HepG2 (cell line): ENCODE results near the gene NELFCD. TPM values are rescaled to one million over a fixed set of nuclear protein-coding genes. Genes with fewer than 3 reads are reported as not detected.

Experiments
- ATAC-seq: fragments of 200-7000 bp; cut with Tn5 transposase; 3 replicates; pipeline ENCODE4 v1.9.1; 2020; ENCODE audit warnings: mild to moderate bottlenecking, moderate library complexity
- BruUV-seq: library from RNA; stranded (reverse); fragments of 400-500 nt; replicated peaks from 2 replicates; lab custom pipeline; 2021; lab: Mats Ljungman, UMichigan
- CTCF ChIA-PET: fragments of 300-600 bp; formaldehyde crosslinking; extraction: SDS; loops from one replicate; lab custom pipeline; 2021; ENCODE audit warnings: low total read pairs, inconsistent platforms, low intra/inter-chr PET ratio; lab: Yijun Ruan, JAX
- POLR2A ChIA-PET: fragments of 350-600 bp; sonication (Branson Sonifier 250); formaldehyde crosslinking; loops from one replicate; lab custom pipeline; 2020; ENCODE audit warnings: antibody characterized with exemption, inconsistent platforms; lab: Yijun Ruan, JAX
- DNase-seq: peaks from one replicate; pipeline ENCODE4 v3.0.0-alpha.2; 2015; ENCODE audit warnings: low spot score
- FAIRE-seq: peaks from 3 replicates; lab custom pipeline; 2011; peaks lifted over from hg19 to GRCh38; lab: Jason Lieb, UNC
- H2AFZ ChIP-seq: one replicate; pipeline ENCODE4 v1.6.1; 2011; ENCODE audit warnings: low read length, inconsistent platforms
- H3K27ac ChIP-seq: fragments of 300-600 bp; 3 replicates; pipeline ENCODE4 v1.8.0; 2011; ENCODE audit warnings: mixed run types, mild to moderate bottlenecking, mixed read lengths, low read length, inconsistent platforms; ENCODE audit not compliant: insufficient read depth; ENCODE audit errors: extremely low read length
- H3K27me3 ChIP-seq, 2 experiments: fragments of 200-600 bp in 1 of 2; 2 replicates in 1 of 2; 3 replicates in 1 of 2; pipeline versions ENCODE4 v1.6.0 to v1.8.0; 2011; ENCODE audit warnings: low read length in 2 of 2, mild to moderate bottlenecking in 2 of 2, moderate library complexity in 2 of 2, inconsistent platforms in 1 of 2; ENCODE audit not compliant: insufficient read depth in 2 of 2, control insufficient read depth in 1 of 2
- H3K36me3 ChIP-seq, 2 experiments: fragments of 200-600 bp in 1 of 2; replicated peaks in 1 of 2; 2 replicates in 1 of 2; 3 replicates in 1 of 2; pipeline versions ENCODE4 v1.5.1 to v1.8.0; 2011; ENCODE audit warnings: low read length in 2 of 2, inconsistent platforms in 1 of 2; ENCODE audit not compliant: insufficient read depth in 2 of 2, control insufficient read depth in 1 of 2
- H3K4me1 ChIP-seq: 2 replicates; pipeline ENCODE4 v1.5.1; 2012; ENCODE audit warnings: low read length, inconsistent platforms; ENCODE audit not compliant: insufficient read depth
- H3K4me2 ChIP-seq: 2 replicates; pipeline ENCODE4 v1.6.0; 2011; ENCODE audit warnings: low read depth, low read length, inconsistent platforms
- H3K4me3 ChIP-seq, 3 experiments: fragments of 200-600 bp in 1 of 3; sonication (generic), shearing (Covaris generic) in 1 of 3; replicated peaks in 1 of 3; 2 replicates each; pipeline ENCODE4 v1.5.1; 2011 to 2016; ENCODE audit warnings: low read length in 3 of 3, inconsistent platforms in 2 of 3, low read depth in 2 of 3, mild to moderate bottlenecking in 2 of 3, control low read depth in 1 of 3, mixed read lengths in 1 of 3; ENCODE audit not compliant: insufficient read depth in 1 of 3
- H3K79me2 ChIP-seq: one replicate; pipeline ENCODE4 v1.6.1; 2011; ENCODE audit warnings: low read length, inconsistent platforms; ENCODE audit not compliant: insufficient read depth
- H3K9ac ChIP-seq: 2 replicates; pipeline ENCODE4 v1.6.0; 2011; ENCODE audit warnings: mild to moderate bottlenecking, low read depth, low read length, inconsistent platforms; ENCODE audit not compliant: insufficient read depth
- H3K9me3 ChIP-seq: 2 replicates; pipeline ENCODE4 v1.5.1; 2012; ENCODE audit warnings: mild to moderate bottlenecking, low read length
- H4K20me1 ChIP-seq: 2 replicates; pipeline ENCODE4 v1.6.0; 2011; ENCODE audit warnings: inconsistent platforms, mild to moderate bottlenecking, low read length, moderate library complexity; ENCODE audit not compliant: insufficient read depth
- ELF1 ChIP-seq: sonication (generic); formaldehyde crosslinking; IDR thresholded peaks from 2 replicates; pipeline ENCODE4 v1.4.0; 2020; ENCODE audit warnings: missing genetic modification reagents
- FLYWCH1 ChIP-seq: sonication (generic); formaldehyde crosslinking; IDR thresholded peaks from 2 replicates; pipeline ENCODE4 v1.8.1; 2023; ENCODE audit warnings: mild to moderate bottlenecking, missing genetic modification reagents
- HOXA3 ChIP-seq: sonication (generic); formaldehyde crosslinking; IDR thresholded peaks from 2 replicates; pipeline ENCODE4 v1.5.0; 2020; ENCODE audit warnings: missing genetic modification reagents
- YEATS2 ChIP-seq: sonication (generic); formaldehyde crosslinking; IDR thresholded peaks from 2 replicates; pipeline ENCODE4 v1.4.0; 2020; ENCODE audit warnings: missing genetic modification reagents, borderline replicate concordance
- ZFP36 ChIP-seq: fragments of 150-350 bp; IDR thresholded peaks from 2 replicates; pipeline ENCODE4 v1.6.1; 2018; ENCODE audit warnings: borderline replicate concordance, low read length, low read depth; ENCODE audit not compliant: partially characterized antibody
- ZNF20 ChIP-seq: sonication (generic); formaldehyde crosslinking; IDR thresholded peaks from 2 replicates; pipeline ENCODE4 v1.4.0; 2020; ENCODE audit warnings: mild to moderate bottlenecking, moderate library complexity, missing genetic modification reagents
- ZNF574 ChIP-seq: sonication (generic); formaldehyde crosslinking; IDR thresholded peaks from 2 replicates; pipeline ENCODE4 v1.4.0; 2020; ENCODE audit warnings: missing genetic modification reagents
- ZNF580 ChIP-seq: IDR thresholded peaks from 2 replicates; pipeline ENCODE4 v1.6.1; 2016; ENCODE audit warnings: low read depth, borderline replicate concordance
- ZNF674 ChIP-seq: sonication (generic); formaldehyde crosslinking; IDR thresholded peaks from 2 replicates; pipeline ENCODE4 v1.5.0; 2020; ENCODE audit warnings: low read depth, mild to moderate bottlenecking, missing genetic modification reagents
- ZNF790 ChIP-seq: sonication (generic); formaldehyde crosslinking; IDR thresholded peaks from 2 replicates; pipeline ENCODE4 v1.8.0; 2022; ENCODE audit warnings: missing genetic modification reagents, mild to moderate bottlenecking, borderline replicate concordance
- WGBS: methylation state at CpG from one replicate; pipeline ENCODE4 v1.1.6; 2017; ENCODE audit warnings: low lambda C conversion rate; 5-methylcytosine and 5-hydroxymethylcytosine counted together
- in situ Hi-C: cut with HindIII; loops from 2 replicates; pipeline ENCODE4 v1.10.0; 2017; ENCODE audit warnings: low pct_unique_long_range_greater_than_20kb; ENCODE audit not compliant: extremely low pct_ligation_motif_present
- intact Hi-C: fragments of 100-400 bp; cut with micrococcal nuclease; formaldehyde crosslinking; loops from one replicate; pipeline ENCODE4 v1.10.0; 2022; ENCODE audit not compliant: unreplicated experiment
- polyA plus RNA-seq, 8 experiments: library from polyadenylated mRNA; depleted of rRNA in 3 of 8; stranded (reverse) in 7 of 8; unstranded in 1 of 8; fragments of >200 nt; fragmentation: Illumina TruSeq in 4 of 8; extraction: Trizol in 4 of 8; gene quantifications; 2 replicates each; pipeline versions ENCODE4 v1.2.1 to v1.2.3, GENCODE V29; 2011 to 2016; ENCODE audit warnings: low read depth in 4 of 8, missing spikeins in 1 of 8, mixed read lengths in 1 of 8; ENCODE audit not compliant: insufficient read depth in 1 of 8
- total RNA-seq, 5 experiments: library from RNA; depleted of rRNA; stranded (reverse); fragments of >200 nt; fragmentation: Illumina TruSeq; extraction: Trizol; gene quantifications; 2 replicates each; pipeline ENCODE4 v1.2.3, GENCODE V29; 2016; ENCODE audit warnings: low read depth in 1 of 5
- TF ChIP-seq, protein P1 (sequence below): IDR thresholded peaks from 2 replicates; pipeline ENCODE4 v1.6.1; 2018; ENCODE audit warnings: missing genetic modification reagents
- TF ChIP-seq, protein P2 (sequence below): IDR thresholded peaks from 2 replicates; pipeline ENCODE4 v1.4.0; 2020; ENCODE audit warnings: mild to moderate bottlenecking, missing genetic modification reagents
- TF ChIP-seq, protein P3 (sequence below): sonication (generic); formaldehyde crosslinking; conservative IDR thresholded peaks from 2 replicates; pipeline ENCODE4 v1.8.0; 2022; ENCODE audit warnings: missing genetic modification reagents

Gene NELFCD
- total and polyA plus RNA-seq, 2 of the 13 experiments (the other 11 are each of a cell fraction or from before 2014, with no cell fraction given) = 159 to 203 TPM

DNA sequence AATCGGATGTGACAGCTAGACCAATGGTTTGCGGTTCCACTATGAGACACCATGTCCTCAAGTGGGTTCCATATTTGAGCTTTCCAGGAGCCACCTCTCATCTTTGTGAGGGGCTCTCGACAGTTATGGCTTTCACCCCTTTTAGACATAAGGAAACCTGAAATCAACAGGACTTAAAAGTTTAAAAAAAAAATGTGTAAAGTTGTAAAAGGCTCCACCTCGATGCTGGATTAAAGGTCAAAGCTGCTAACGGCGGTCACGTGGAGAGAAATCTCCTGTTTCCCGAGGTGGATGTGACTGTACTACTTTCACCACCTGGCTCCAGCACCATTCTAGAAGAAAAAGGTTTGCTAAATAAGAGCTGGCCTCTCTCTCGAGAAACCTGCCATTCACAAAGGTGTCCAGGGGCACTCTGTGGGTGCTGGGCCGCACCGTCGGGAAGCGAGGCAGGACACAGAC, 50.5 kb downstream of the NELFCD start:
- no peak for FAIRE-seq
- no peaks in the 10 kb centered on the region; a peak in 1 of 5 replicates for H3K27me3 ChIP-seq
- peaks cover 15% of the 10 kb centered on the region; the same call in 1 of the 2 replicates for H4K20me1 ChIP-seq
- in situ Hi-C loops = no loop called here
- H3K79me2 ChIP-seq = peaks cover 55% of the 10 kb centered on the region
- H3K9me3 ChIP-seq = no peaks in the 10 kb centered on the region
- peak overlapping the region; percentile 78 to 97 (median 93) for H3K4me3 ChIP-seq
- ChIA-PET CTCF (no interaction called here), POLR2A (interaction anchor here (0.6 to 3.7 kb wide), 26 partner anchors 8 to 643 kb away, joined by 3 to 68 read pairs (median 7); partner anchors contain the start of genes NELFCD, PRELID3B, STX16 and TUBB1)
- BruUV-seq = no TSS peak
- DNase-seq = peak; percentile 31
- H3K4me2 ChIP-seq = peak overlapping the region; percentile 97
- peaks cover 58% of the 10 kb centered on the region for H3K4me1 ChIP-seq
- peak; percentile 25 for ATAC-seq
- intact Hi-C loops = loop anchor here (1.0 to 5.0 kb wide), 4 partner anchors 15 to 139 kb away; partner anchors contain the start of gene NELFCD
- WGBS = 5% methylated on average over 8 of the region's 13 CpGs
- peaks cover 15 to 29% of the 10 kb centered on the region in 2 experiments for H3K36me3 ChIP-seq
- H3K27ac ChIP-seq = peak overlapping the region; percentile 68
- H3K9ac ChIP-seq = peak overlapping the region; percentile 93
- H2AFZ ChIP-seq = no peak overlapping the region
- TF ChIP-seq ZNF574 = no peak
- TF ChIP-seq ZNF580 (CRISPR knock-in tag) = 0 out of 2 replicates have a peak, but pooled peaks have one; percentile 75
- TF ChIP-seq, protein P1, sequence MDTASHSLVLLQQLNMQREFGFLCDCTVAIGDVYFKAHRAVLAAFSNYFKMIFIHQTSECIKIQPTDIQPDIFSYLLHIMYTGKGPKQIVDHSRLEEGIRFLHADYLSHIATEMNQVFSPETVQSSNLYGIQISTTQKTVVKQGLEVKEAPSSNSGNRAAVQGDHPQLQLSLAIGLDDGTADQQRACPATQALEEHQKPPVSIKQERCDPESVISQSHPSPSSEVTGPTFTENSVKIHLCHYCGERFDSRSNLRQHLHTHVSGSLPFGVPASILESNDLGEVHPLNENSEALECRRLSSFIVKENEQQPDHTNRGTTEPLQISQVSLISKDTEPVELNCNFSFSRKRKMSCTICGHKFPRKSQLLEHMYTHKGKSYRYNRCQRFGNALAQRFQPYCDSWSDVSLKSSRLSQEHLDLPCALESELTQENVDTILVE (CRISPR knock-in tag) = no peak
- TF ChIP-seq, protein P2, sequence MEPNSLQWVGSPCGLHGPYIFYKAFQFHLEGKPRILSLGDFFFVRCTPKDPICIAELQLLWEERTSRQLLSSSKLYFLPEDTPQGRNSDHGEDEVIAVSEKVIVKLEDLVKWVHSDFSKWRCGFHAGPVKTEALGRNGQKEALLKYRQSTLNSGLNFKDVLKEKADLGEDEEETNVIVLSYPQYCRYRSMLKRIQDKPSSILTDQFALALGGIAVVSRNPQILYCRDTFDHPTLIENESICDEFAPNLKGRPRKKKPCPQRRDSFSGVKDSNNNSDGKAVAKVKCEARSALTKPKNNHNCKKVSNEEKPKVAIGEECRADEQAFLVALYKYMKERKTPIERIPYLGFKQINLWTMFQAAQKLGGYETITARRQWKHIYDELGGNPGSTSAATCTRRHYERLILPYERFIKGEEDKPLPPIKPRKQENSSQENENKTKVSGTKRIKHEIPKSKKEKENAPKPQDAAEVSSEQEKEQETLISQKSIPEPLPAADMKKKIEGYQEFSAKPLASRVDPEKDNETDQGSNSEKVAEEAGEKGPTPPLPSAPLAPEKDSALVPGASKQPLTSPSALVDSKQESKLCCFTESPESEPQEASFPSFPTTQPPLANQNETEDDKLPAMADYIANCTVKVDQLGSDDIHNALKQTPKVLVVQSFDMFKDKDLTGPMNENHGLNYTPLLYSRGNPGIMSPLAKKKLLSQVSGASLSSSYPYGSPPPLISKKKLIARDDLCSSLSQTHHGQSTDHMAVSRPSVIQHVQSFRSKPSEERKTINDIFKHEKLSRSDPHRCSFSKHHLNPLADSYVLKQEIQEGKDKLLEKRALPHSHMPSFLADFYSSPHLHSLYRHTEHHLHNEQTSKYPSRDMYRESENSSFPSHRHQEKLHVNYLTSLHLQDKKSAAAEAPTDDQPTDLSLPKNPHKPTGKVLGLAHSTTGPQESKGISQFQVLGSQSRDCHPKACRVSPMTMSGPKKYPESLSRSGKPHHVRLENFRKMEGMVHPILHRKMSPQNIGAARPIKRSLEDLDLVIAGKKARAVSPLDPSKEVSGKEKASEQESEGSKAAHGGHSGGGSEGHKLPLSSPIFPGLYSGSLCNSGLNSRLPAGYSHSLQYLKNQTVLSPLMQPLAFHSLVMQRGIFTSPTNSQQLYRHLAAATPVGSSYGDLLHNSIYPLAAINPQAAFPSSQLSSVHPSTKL (CRISPR knock-in tag) = no peak
- TF ChIP-seq, protein P3, sequence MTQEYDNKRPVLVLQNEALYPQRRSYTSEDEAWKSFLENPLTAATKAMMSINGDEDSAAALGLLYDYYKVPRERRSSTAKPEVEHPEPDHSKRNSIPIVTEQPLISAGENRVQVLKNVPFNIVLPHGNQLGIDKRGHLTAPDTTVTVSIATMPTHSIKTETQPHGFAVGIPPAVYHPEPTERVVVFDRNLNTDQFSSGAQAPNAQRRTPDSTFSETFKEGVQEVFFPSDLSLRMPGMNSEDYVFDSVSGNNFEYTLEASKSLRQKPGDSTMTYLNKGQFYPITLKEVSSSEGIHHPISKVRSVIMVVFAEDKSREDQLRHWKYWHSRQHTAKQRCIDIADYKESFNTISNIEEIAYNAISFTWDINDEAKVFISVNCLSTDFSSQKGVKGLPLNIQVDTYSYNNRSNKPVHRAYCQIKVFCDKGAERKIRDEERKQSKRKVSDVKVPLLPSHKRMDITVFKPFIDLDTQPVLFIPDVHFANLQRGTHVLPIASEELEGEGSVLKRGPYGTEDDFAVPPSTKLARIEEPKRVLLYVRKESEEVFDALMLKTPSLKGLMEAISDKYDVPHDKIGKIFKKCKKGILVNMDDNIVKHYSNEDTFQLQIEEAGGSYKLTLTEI (CRISPR knock-in tag) = no peak
- TF ChIP-seq ELF1 (CRISPR knock-in tag) = no peak
- TF ChIP-seq ZNF20 (CRISPR knock-in tag) = no peak
- TF ChIP-seq ZFP36 = no peak
- no peak for TF ChIP-seq FLYWCH1
- TF ChIP-seq YEATS2 (CRISPR knock-in tag) = no peak
- TF ChIP-seq ZNF790 = no peak
- no peak for TF ChIP-seq HOXA3 (CRISPR knock-in tag)
- no peak for TF ChIP-seq ZNF674 (CRISPR knock-in tag)
